SK-N-SH (cell line): ENCODE data around the gene TFIP11. TPM values are rescaled to one million over a fixed set of nuclear protein-coding genes. Genes with fewer than 3 reads are reported as not detected.

ENCODE experiments used
- CTCF ChIA-PET: fragments of 300-600, 350-600 bp; formaldehyde crosslinking; extraction: SDS; loops from one replicate; lab custom pipeline; 2021; lab: Yijun Ruan, JAX
- POLR2A ChIA-PET: fragments of 350-600 bp; sonication (Branson Sonifier 250); formaldehyde crosslinking; extraction: SDS; loops from one replicate; lab custom pipeline; 2020; ENCODE audit warnings: antibody characterized with exemption, inconsistent platforms; lab: Yijun Ruan, JAX
- DNase-seq: peaks from one replicate; pipeline ENCODE4 v3.0.0; 2012
- H2AFZ ChIP-seq: fragments of 200-600 bp; sonication (generic); 2 replicates; pipeline ENCODE4 v1.8.1; 2016; ENCODE audit warnings: antibody characterized with exemption, mild to moderate bottlenecking, low read depth
- H3F3A ChIP-seq: fragments of 200-600 bp; sonication (generic); replicated peaks from 2 replicates; pipeline ENCODE3; 2016; ENCODE audit warnings: antibody characterized with exemption, mild to moderate bottlenecking; ENCODE audit not compliant: insufficient read depth
- H3K27ac ChIP-seq, 2 experiments: fragments of 200-500 bp in 1 of 2; fragments of 200-600 bp in 1 of 2; sonication (Bioruptor generic) in 1 of 2; sonication (generic), shearing (Covaris generic) in 1 of 2; 2 replicates each; pipeline versions ENCODE4 v1.5.1 to v1.6.1; 2014 to 2016; ENCODE audit warnings: low read depth in 2 of 2, inconsistent platforms in 1 of 2, low read length in 1 of 2, mild to moderate bottlenecking in 1 of 2, mixed read lengths in 1 of 2
- H3K27me3 ChIP-seq: fragments of 200-600 bp; sonication (generic), shearing (Covaris generic); 2 replicates; pipeline ENCODE4 v1.6.1; 2016; ENCODE audit warnings: mixed run types; ENCODE audit not compliant: insufficient read depth
- H3K36me3 ChIP-seq, 2 experiments: fragments of 200-500 bp in 1 of 2; fragments of 200-600 bp in 1 of 2; sonication (Bioruptor generic) in 1 of 2; sonication (generic) in 1 of 2; replicated peaks in 1 of 2; 2 replicates each; pipeline versions ENCODE3 to v1.5.1; 2014 to 2016; ENCODE audit warnings: low read length in 1 of 2, mild to moderate bottlenecking in 1 of 2; ENCODE audit not compliant: insufficient read depth in 2 of 2, control insufficient read depth in 1 of 2
- H3K4me1 ChIP-seq, 2 experiments: fragments of 200-500 bp in 1 of 2; fragments of 200-600 bp in 1 of 2; sonication (Bioruptor generic) in 1 of 2; sonication (generic), shearing (Covaris generic) in 1 of 2; 2 replicates each; pipeline versions ENCODE4 v1.5.1 to v1.6.1; 2014 to 2016; ENCODE audit warnings: low read depth in 1 of 2, low read length in 1 of 2, mixed run types in 1 of 2; ENCODE audit not compliant: insufficient read depth in 2 of 2, control insufficient read depth in 1 of 2
- H3K4me2 ChIP-seq: fragments of 200-600 bp; sonication (generic), shearing (Covaris generic); 2 replicates; pipeline ENCODE4 v1.6.1; 2017; ENCODE audit warnings: mixed run types
- H3K4me3 ChIP-seq, 2 experiments: fragments of 200-500 bp in 1 of 2; fragments of 200-600 bp in 1 of 2; sonication (Bioruptor generic) in 1 of 2; sonication (generic), shearing (Covaris generic) in 1 of 2; 2 replicates each; pipeline versions ENCODE4 v1.5.1 to v1.8.1; 2014 to 2016; ENCODE audit warnings: low read depth in 2 of 2, inconsistent platforms in 1 of 2, low read length in 1 of 2, mild to moderate bottlenecking in 1 of 2, mixed read lengths in 1 of 2, moderate library complexity in 1 of 2
- H3K79me2 ChIP-seq: fragments of 200-600 bp; sonication (generic); 2 replicates; pipeline ENCODE4 v1.8.1; 2017; ENCODE audit warnings: mild to moderate bottlenecking; ENCODE audit not compliant: insufficient read depth
- H3K9ac ChIP-seq: fragments of 200-600 bp; sonication (generic); 2 replicates; pipeline ENCODE4 v1.6.1; 2017; ENCODE audit warnings: mixed run types
- H3K9me2 ChIP-seq: fragments of 200-600 bp; sonication (generic); 2 replicates; pipeline ENCODE4 v1.6.1; 2017; ENCODE audit warnings: mixed run types
- H3K9me3 ChIP-seq: fragments of 200-600 bp; sonication (generic); 2 replicates; pipeline ENCODE4 v1.6.1; 2017; ENCODE audit warnings: mixed run types, mild to moderate bottlenecking, moderate library complexity
- H4K20me1 ChIP-seq: fragments of 200-600 bp; sonication (generic); 2 replicates; pipeline ENCODE4 v1.6.1; 2017; ENCODE audit warnings: mild to moderate bottlenecking, mixed run types; ENCODE audit not compliant: insufficient read depth
- ELF1 ChIP-seq: IDR thresholded peaks from 2 replicates; pipeline ENCODE4 v1.4.0; 2012
- EP300 ChIP-seq, 2 experiments: IDR thresholded peaks; 2 replicates each; pipeline versions ENCODE4 v1.4.0 to v1.6.1; 2012; ENCODE audit warnings: borderline replicate concordance in 1 of 2, low read depth in 1 of 2, low read length in 1 of 2
- FOSL2 ChIP-seq: IDR thresholded peaks from 2 replicates; pipeline ENCODE4 v1.4.0; 2012; ENCODE audit warnings: low read depth, mild to moderate bottlenecking, moderate library complexity, borderline replicate concordance
- GABPA ChIP-seq: IDR thresholded peaks from 2 replicates; pipeline ENCODE4 v1.4.0; 2012; ENCODE audit warnings: low read depth, mild to moderate bottlenecking
- GATA2 ChIP-seq: sonication (generic); formaldehyde crosslinking; IDR thresholded peaks from 2 replicates; pipeline ENCODE4 v1.5.0; 2020; ENCODE audit warnings: mild to moderate bottlenecking, missing genetic modification reagents
- NFIC ChIP-seq: IDR thresholded peaks from 2 replicates; pipeline ENCODE4 v1.4.0; 2012; ENCODE audit warnings: borderline replicate concordance
- NRF1 ChIP-seq: IDR thresholded peaks from 2 replicates; pipeline ENCODE4 v1.6.1; 2012; ENCODE audit warnings: low read depth, mild to moderate bottlenecking, low read length
- RAD21 ChIP-seq: IDR thresholded peaks from 2 replicates; pipeline ENCODE4 v1.6.1; 2012; ENCODE audit warnings: mild to moderate bottlenecking, low read length
- RCOR1 ChIP-seq: fragments of 150-350 bp; IDR thresholded peaks from 2 replicates; pipeline ENCODE4 v1.6.1; 2017; ENCODE audit warnings: antibody characterized with exemption, low read length
- RXRA ChIP-seq: IDR thresholded peaks from 2 replicates; pipeline ENCODE4 v1.4.0; 2012; ENCODE audit warnings: low read depth, mild to moderate bottlenecking, borderline replicate concordance
- TEAD4 ChIP-seq: IDR thresholded peaks from 2 replicates; pipeline ENCODE4 v1.4.0; 2012; ENCODE audit warnings: mild to moderate bottlenecking, borderline replicate concordance; ENCODE audit not compliant: insufficient read depth
- WGBS: methylation state at CpG from one replicate; pipeline ENCODE4 v1.1.6; 2017; ENCODE audit warnings: low lambda C conversion rate; 5-methylcytosine and 5-hydroxymethylcytosine counted together
- polyA plus RNA-seq, 3 experiments: library from polyadenylated mRNA; depleted of rRNA; stranded (reverse); fragments of >200 nt; gene quantifications; 2 replicates each; pipeline ENCODE4 v1.2.3, GENCODE V29; 2012
- TF ChIP-seq, protein P1 (sequence below): fragments of 150-350 bp; IDR thresholded peaks from 2 replicates; pipeline ENCODE4 v1.6.1; 2017; ENCODE audit warnings: antibody characterized with exemption, low read length, low read depth, borderline replicate concordance
- TF ChIP-seq, protein P2 (sequence below): IDR thresholded peaks from 2 replicates; pipeline ENCODE4 v1.4.0; 2012; ENCODE audit warnings: low read depth
- TF ChIP-seq, protein P3 (sequence below): fragments of 200-600 bp; sonication (generic); IDR thresholded peaks from 2 replicates; pipeline ENCODE4 v1.6.1; 2017; ENCODE audit warnings: antibody characterized with exemption, mild to moderate bottlenecking, moderate library complexity

The TFIP11 gene
- polyA plus RNA-seq, 1 of the 3 experiments (the other 2 are of a cell fraction), result 32.8 TPM

GRCh38 chr22:26470807-26471206 is 41.5 kb downstream of the TFIP11 start:
- H3K9ac ChIP-seq, result no peak overlapping the region
- TF ChIP-seq, protein P1, sequence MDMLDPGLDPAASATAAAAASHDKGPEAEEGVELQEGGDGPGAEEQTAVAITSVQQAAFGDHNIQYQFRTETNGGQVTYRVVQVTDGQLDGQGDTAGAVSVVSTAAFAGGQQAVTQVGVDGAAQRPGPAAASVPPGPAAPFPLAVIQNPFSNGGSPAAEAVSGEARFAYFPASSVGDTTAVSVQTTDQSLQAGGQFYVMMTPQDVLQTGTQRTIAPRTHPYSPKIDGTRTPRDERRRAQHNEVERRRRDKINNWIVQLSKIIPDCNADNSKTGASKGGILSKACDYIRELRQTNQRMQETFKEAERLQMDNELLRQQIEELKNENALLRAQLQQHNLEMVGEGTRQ, result no peak
- TF ChIP-seq, protein P2, sequence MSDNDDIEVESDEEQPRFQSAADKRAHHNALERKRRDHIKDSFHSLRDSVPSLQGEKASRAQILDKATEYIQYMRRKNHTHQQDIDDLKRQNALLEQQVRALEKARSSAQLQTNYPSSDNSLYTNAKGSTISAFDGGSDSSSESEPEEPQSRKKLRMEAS, result no peak
- TF ChIP-seq, protein P3, sequence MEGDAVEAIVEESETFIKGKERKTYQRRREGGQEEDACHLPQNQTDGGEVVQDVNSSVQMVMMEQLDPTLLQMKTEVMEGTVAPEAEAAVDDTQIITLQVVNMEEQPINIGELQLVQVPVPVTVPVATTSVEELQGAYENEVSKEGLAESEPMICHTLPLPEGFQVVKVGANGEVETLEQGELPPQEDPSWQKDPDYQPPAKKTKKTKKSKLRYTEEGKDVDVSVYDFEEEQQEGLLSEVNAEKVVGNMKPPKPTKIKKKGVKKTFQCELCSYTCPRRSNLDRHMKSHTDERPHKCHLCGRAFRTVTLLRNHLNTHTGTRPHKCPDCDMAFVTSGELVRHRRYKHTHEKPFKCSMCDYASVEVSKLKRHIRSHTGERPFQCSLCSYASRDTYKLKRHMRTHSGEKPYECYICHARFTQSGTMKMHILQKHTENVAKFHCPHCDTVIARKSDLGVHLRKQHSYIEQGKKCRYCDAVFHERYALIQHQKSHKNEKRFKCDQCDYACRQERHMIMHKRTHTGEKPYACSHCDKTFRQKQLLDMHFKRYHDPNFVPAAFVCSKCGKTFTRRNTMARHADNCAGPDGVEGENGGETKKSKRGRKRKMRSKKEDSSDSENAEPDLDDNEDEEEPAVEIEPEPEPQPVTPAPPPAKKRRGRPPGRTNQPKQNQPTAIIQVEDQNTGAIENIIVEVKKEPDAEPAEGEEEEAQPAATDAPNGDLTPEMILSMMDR, result no peak
- TF ChIP-seq EP300 (IDR thresholded peaks at IDR 0.05; ENCODE audit: borderline replicate concordance in 1 of 2, low read depth in 1 of 2, low read length in 1 of 2) (no peak), RAD21 (no peak), ELF1 (no peak), FOSL2 (no peak), GATA2 (CRISPR knock-in tag) (no peak)
- H3K36me3 ChIP-seq, result peaks cover 40 to 84% of the 10 kb centered on the region in 2 experiments
- H3K79me2 ChIP-seq, result no peaks in the 10 kb centered on the region
- no peak overlapping the region for H3K4me3 ChIP-seq
- 100% methylated on average over 2 of the region's 2 CpGs for WGBS
- H4K20me1 ChIP-seq, result no peaks in the 10 kb centered on the region
- no peak overlapping the region for H2AFZ ChIP-seq
- peaks cover 9% of the 10 kb centered on the region for H3F3A ChIP-seq
- H3K9me3 ChIP-seq, result no peaks in the 10 kb centered on the region
- peak overlapping the region in 1 of 2 experiments; percentile 61; a peak in 3 of 4 replicates for H3K27ac ChIP-seq
- ChIA-PET POLR2A (no interaction called here), CTCF (interaction anchor here (1.0 to 1.6 kb wide), 2 partner anchors 9 to 103 kb away, joined by 5 read pairs; no protein-coding TSS in a partner anchor)
- H3K4me2 ChIP-seq, result 0 out of 2 replicates have a peak overlapping the region, but pooled peaks have one; percentile 3
- no peak for DNase-seq
- H3K4me1 ChIP-seq, result peaks cover 0 to 7% of the 10 kb centered on the region in 2 experiments; a peak in 1 of 4 replicates
- no peaks in the 10 kb centered on the region for H3K27me3 ChIP-seq
- no peaks in the 10 kb centered on the region for H3K9me2 ChIP-seq

DNA sequence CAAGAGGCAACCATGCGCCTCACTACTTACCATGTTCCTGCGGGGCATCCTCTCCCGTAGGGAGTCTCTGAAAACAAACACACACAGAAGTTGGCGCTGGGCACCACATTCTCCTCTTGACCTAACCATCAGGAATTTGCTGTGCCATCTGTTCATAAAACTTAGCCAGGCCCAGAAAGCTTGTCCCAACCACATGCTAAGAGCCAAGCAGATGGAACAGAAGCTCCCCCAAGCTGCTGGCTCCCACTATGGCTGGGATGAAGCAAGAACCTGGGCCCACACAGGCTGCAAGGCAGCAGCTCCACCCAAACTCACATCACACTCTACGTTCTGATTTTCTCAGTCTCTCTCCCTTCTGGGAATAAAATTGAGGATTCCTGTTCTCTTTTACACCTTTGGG is 46.1 kb downstream of the TFIP11 start:
- no peaks in the 10 kb centered on the region for H3K9me2 ChIP-seq
- H3K9ac ChIP-seq, result no peak overlapping the region
- no peaks in the 10 kb centered on the region for H3K27me3 ChIP-seq
- H3K9me3 ChIP-seq, result no peaks in the 10 kb centered on the region
- H3F3A ChIP-seq, result peaks cover 3% of the 10 kb centered on the region
- TF ChIP-seq, protein P3, result no peak
- TF ChIP-seq GATA2 (CRISPR knock-in tag), result no peak
- no peak for TF ChIP-seq TEAD4
- no peak for TF ChIP-seq NRF1
- TF ChIP-seq GABPA, result no peak
- TF ChIP-seq RXRA, result no peak
- TF ChIP-seq NFIC, result no peak
- TF ChIP-seq, protein P1, result no peak
- no peak for TF ChIP-seq RCOR1
- H3K36me3 ChIP-seq, result peaks cover 35 to 90% of the 10 kb centered on the region in 2 experiments
- no peak overlapping the region for H3K4me2 ChIP-seq
- ChIA-PET POLR2A (no interaction called here), CTCF (interaction anchor here (0.8 to 5.2 kb wide), 3 partner anchors 15 to 182 kb away, joined by 3 to 31 read pairs (median 3); no protein-coding TSS in a partner anchor)
- H4K20me1 ChIP-seq, result no peaks in the 10 kb centered on the region
- no peak for DNase-seq
- peaks cover 0 to 4% of the 10 kb centered on the region in 2 experiments; a peak in 1 of 4 replicates for H3K4me1 ChIP-seq
- WGBS, result 98% methylated on average over 5 of the region's 5 CpGs
- no peak overlapping the region for H3K4me3 ChIP-seq
- H3K27ac ChIP-seq, result no peak overlapping the region
- H3K79me2 ChIP-seq, result no peaks in the 10 kb centered on the region
- H2AFZ ChIP-seq, result no peak overlapping the region
